ENCODE data around the gene RPH3AL.
"Not testable (repeated sequence)": the region's sequence is repeated elsewhere in the genome, so short reads cannot be mapped to it uniquely, and the experiment has no call there.

RPH3AL gene

GRCh38 chr17:206941-207560 lies 145.6 kb downstream of the RPH3AL start:
- in situ Hi-C loops (cut with MboI; ENCODE audit: low sequenced_read_pairs): no loop called here

- in situ Hi-C loops (cut with MboI; ENCODE audit: low sequenced_read_pairs): not testable (repeated sequence)
These were observed 146.1 kb downstream of the RPH3AL start for GRCh38 chr17:206484-206883.

GRCh38 chr17:205817-206216 lies 146.8 kb downstream of the RPH3AL start:
- in situ Hi-C loops (cut with MboI; ENCODE audit: low sequenced_read_pairs): no loop called here

GRCh38 chr17:205148-205669 lies 147.4 kb downstream of the RPH3AL start:
- in situ Hi-C loops (cut with MboI; ENCODE audit: low sequenced_read_pairs): no loop called here

- in situ Hi-C loops (cut with MboI; ENCODE audit: low sequenced_read_pairs): no loop called here
These were observed 148.0 kb downstream of the RPH3AL start for GRCh38 chr17:204427-205147.

GRCh38 chr17:202501-202951 lies 150.1 kb downstream of the RPH3AL start:
- in situ Hi-C loops (cut with MboI; ENCODE audit: low sequenced_read_pairs): no loop called here

GRCh38 chr17:201736-202135 lies 150.9 kb downstream of the RPH3AL start:
- in situ Hi-C loops (cut with MboI; ENCODE audit: low sequenced_read_pairs): not testable (repeated sequence)

GRCh38 chr17:201257-201656 lies 151.3 kb downstream of the RPH3AL start:
- in situ Hi-C loops (cut with MboI; ENCODE audit: low sequenced_read_pairs): not testable (repeated sequence)

- in situ Hi-C loops (cut with MboI; ENCODE audit: low sequenced_read_pairs): no loop called here
These were observed 152.0 kb downstream of the RPH3AL start for GRCh38 chr17:200586-200985.

- in situ Hi-C loops (cut with MboI; ENCODE audit: low sequenced_read_pairs): no loop called here
These were observed 152.6 kb downstream of the RPH3AL start for GRCh38 chr17:199806-200545.

- in situ Hi-C loops (cut with MboI; ENCODE audit: low sequenced_read_pairs): no loop called here
These were observed 153.4 kb downstream of the RPH3AL start for GRCh38 chr17:199191-199604.

- in situ Hi-C loops (cut with MboI; ENCODE audit: low sequenced_read_pairs): not testable (repeated sequence)
These were observed 154.4 kb downstream of the RPH3AL start for GRCh38 chr17:198225-198624.

GRCh38 chr17:197352-197751 lies 155.3 kb downstream of the RPH3AL start:
- in situ Hi-C loops (cut with MboI; ENCODE audit: low sequenced_read_pairs): no loop called here

- in situ Hi-C loops (cut with MboI; ENCODE audit: low sequenced_read_pairs): no loop called here
These were observed 157.6 kb downstream of the RPH3AL start for GRCh38 chr17:194828-195602.

GRCh38 chr17:193841-194806 lies 158.5 kb downstream of the RPH3AL start:
- in situ Hi-C loops (cut with MboI; ENCODE audit: low sequenced_read_pairs): no loop called here

GRCh38 chr17:193426-193810 lies 159.2 kb downstream of the RPH3AL start:
- in situ Hi-C loops (cut with MboI; ENCODE audit: low sequenced_read_pairs): no loop called here

- in situ Hi-C loops (cut with MboI; ENCODE audit: low sequenced_read_pairs): no loop called here
These were observed 159.8 kb downstream of the RPH3AL start for GRCh38 chr17:192666-193425.

GRCh38 chr17:189444-189843 lies 163.2 kb downstream of the RPH3AL start:
- in situ Hi-C loops (cut with MboI; ENCODE audit: low sequenced_read_pairs): no loop called here

- in situ Hi-C loops (cut with MboI; ENCODE audit: low sequenced_read_pairs): no loop called here
These were observed 165.5 kb downstream of the RPH3AL start for GRCh38 chr17:187130-187529.
